ENCODE data around the gene MYDGF.

DNA sequence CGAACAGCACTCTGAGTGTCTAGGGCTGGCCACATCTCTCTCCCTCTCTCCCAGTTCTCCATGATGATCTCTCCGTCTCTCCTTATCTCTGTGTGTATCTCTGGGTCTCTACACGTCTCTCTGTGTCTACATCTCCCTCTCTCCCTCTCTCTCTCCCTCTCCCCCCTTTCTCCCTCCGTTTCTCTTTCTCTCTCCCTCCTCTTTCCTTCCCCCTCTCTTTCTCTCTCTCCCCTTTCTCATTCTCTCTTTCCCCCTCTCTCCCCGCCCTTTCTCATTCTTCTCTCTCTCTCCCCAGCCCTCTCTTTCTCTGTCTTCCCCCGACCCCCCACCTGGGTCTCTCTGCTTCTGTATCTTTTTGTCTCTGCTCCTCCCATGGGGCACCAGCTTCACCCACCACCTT lies 52.1 kb downstream of the MYDGF start:
- TF ChIP-seq POLR2A (IDR thresholded peaks at IDR 0.05), result no peak
- TF ChIP-seq, protein P1, sequence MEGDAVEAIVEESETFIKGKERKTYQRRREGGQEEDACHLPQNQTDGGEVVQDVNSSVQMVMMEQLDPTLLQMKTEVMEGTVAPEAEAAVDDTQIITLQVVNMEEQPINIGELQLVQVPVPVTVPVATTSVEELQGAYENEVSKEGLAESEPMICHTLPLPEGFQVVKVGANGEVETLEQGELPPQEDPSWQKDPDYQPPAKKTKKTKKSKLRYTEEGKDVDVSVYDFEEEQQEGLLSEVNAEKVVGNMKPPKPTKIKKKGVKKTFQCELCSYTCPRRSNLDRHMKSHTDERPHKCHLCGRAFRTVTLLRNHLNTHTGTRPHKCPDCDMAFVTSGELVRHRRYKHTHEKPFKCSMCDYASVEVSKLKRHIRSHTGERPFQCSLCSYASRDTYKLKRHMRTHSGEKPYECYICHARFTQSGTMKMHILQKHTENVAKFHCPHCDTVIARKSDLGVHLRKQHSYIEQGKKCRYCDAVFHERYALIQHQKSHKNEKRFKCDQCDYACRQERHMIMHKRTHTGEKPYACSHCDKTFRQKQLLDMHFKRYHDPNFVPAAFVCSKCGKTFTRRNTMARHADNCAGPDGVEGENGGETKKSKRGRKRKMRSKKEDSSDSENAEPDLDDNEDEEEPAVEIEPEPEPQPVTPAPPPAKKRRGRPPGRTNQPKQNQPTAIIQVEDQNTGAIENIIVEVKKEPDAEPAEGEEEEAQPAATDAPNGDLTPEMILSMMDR (IDR thresholded peaks at IDR 0.05), result no peak

Measured in adrenal gland (tissue), 5 donors.